Glomerular endothelial cell (primary cell): ENCODE data around the gene PLD1. TPM values are rescaled to one million over a fixed set of nuclear protein-coding genes. Genes with fewer than 3 reads are reported as not detected.
"Not testable (repeated sequence)": the region's sequence is repeated elsewhere in the genome, so short reads cannot be mapped to it uniquely, and the experiment has no call there.

ENCODE experiments used
- DNase-seq: peaks from one replicate; pipeline ENCODE4 v3.0.0-alpha.2; 2011; ENCODE audit warnings: low read depth, low spot score; ENCODE audit errors: extremely low read depth
- total RNA-seq: library from RNA; depleted of rRNA; stranded (reverse); fragments of >200 nt; gene quantifications from 2 replicates; pipeline ENCODE4 v1.2.3, GENCODE V29; 2015

PLD1 gene, protein sequence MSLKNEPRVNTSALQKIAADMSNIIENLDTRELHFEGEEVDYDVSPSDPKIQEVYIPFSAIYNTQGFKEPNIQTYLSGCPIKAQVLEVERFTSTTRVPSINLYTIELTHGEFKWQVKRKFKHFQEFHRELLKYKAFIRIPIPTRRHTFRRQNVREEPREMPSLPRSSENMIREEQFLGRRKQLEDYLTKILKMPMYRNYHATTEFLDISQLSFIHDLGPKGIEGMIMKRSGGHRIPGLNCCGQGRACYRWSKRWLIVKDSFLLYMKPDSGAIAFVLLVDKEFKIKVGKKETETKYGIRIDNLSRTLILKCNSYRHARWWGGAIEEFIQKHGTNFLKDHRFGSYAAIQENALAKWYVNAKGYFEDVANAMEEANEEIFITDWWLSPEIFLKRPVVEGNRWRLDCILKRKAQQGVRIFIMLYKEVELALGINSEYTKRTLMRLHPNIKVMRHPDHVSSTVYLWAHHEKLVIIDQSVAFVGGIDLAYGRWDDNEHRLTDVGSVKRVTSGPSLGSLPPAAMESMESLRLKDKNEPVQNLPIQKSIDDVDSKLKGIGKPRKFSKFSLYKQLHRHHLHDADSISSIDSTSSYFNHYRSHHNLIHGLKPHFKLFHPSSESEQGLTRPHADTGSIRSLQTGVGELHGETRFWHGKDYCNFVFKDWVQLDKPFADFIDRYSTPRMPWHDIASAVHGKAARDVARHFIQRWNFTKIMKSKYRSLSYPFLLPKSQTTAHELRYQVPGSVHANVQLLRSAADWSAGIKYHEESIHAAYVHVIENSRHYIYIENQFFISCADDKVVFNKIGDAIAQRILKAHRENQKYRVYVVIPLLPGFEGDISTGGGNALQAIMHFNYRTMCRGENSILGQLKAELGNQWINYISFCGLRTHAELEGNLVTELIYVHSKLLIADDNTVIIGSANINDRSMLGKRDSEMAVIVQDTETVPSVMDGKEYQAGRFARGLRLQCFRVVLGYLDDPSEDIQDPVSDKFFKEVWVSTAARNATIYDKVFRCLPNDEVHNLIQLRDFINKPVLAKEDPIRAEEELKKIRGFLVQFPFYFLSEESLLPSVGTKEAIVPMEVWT
- 47.6 and 48.0 TPM in 2 replicates for total RNA-seq

DNA sequence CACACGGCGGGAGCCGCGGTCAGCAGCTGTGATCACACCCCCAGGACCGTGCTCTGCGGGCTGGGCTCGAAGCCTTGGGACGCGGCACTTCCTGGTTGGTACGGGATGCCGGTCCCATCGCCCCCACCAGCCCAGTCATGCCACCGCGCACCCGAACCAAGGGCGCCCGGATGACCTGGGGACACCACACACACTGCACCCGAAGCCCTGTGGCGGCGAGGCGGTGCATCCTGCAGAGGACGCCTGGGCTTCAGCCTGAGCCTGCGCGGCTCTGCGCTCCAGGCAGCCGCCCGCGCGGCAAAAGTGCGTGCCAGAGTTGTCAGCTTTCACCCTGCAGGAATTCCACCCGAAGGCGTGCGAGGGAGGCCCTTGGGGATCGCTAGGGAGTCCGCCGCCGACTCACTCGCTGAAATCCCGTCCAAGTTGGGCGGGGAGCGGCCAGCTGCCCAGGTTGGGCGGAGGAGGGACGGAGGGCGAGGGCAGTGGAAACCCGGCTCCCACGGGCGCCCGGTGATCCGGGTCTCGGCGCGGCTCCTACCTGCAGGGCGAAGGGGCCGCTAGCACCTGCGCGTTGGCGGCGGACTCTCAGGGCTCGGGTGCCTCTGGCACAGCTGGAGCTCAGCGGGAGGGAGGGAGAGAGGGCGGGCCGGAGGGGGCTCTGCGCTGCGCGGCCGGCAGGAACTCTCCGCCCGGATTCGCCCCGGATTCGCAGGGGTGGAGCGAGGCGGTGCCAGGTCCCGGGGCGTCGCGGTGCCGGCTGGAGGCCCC, at the start of gene PLD1:
PLD1 (minus strand) TSS at position 623 of the 768 bp plus-strand sequence. CDS start 72,432 bp downstream, outside the sequence.
- no peak for DNase-seq

DNA sequence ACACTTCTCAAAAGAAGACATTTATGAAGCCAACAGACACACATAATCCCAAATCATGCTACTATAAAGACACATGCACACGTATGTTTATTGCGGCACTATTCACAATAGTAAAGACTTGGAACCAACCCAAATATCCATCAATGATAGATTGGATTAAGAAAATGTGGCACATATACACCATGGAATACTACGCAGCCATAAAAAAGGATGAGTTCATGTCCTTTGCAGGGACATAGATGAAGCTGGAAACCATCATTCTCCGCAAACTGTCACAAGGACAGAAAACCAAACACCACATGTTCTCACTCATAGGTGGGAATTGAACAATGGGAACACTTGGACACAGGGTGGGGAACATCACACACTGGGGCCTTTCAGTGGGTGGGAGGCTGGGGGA, 48.5 kb upstream of the PLD1 start:
- not testable (repeated sequence) for DNase-seq

DNA sequence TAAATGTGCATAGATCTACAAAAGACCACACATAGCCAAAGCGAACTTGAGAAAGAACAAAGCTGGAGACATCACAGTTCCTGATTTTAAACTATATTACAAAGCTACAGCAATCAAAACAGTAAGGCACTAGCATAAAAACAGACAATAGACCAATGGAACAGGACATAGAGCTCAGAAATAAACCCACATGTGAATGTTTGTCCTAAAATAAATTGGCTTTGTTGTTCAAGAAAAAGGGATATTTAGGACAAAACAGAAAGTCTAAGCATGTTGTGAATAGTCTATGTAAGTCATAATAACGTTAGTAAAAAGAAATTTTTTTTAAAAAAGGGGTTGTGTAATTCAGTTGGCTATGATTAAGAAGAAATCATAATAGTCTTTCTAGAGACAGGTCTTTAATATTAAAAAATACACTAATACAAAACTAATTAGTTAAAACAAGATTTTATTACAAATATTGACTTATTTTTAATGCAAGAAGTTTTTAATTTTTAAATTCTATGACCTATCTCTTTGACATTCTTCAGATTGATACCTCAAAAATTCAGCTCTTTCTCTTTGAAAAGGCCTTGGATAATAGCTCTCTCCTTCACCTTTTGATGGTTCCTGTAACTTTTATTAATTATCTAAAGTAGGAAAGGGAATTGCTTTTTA, 44.5 kb upstream of the PLD1 start:
- no peak for DNase-seq

DNA sequence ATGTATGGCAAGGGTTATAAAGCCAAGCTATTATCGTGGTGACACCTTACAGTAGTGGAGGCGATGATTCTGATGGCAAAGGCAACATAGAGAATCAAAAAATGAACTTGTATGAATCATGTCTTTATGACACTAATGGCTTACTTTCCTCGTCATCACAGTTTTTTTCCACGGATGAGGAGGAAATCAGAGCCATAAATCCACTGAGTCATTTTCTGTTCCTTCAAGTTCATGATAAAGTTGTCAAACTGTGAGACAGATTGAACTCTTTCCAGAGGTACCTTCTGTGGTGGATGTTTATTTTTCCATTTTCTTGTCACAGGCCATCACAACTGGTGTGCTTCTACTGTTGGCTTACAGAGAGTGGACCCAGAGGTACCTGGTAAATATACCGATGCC, 41.4 kb upstream of the PLD1 start:
- peak; percentile 98 for DNase-seq

DNA sequence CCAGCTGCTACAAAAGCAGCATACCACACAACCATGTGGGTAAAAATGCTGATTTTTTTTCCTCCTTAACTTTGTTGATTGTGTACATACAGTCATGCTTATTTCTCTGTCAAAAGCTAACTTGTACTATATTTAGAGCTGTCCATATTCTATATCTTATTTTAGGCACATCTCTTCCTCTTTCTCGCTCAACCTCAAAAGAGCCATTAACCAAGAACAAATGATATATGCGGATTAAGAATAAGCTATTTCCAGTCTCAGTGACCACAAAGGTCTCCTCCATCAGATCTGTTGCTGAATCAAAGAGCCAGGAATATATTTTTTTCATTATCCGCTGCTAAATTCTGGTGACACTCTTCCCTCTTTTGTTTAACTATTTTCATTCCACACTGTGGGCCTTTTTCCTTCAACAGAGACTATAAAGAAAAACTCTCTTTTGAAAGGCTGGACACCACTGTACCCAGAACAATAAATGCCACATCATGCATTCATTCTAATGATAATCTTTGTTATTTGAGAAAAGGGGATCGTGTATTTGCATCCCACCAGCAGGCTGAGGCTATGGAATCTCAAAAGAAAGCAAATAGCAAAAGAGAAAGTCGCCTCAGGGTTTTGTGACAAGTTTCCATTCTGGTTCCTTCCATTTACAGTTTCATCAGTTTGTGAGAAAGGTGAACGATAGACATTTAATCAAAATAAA, 40.8 kb upstream of the PLD1 start:
- DNase-seq, result no peak

DNA sequence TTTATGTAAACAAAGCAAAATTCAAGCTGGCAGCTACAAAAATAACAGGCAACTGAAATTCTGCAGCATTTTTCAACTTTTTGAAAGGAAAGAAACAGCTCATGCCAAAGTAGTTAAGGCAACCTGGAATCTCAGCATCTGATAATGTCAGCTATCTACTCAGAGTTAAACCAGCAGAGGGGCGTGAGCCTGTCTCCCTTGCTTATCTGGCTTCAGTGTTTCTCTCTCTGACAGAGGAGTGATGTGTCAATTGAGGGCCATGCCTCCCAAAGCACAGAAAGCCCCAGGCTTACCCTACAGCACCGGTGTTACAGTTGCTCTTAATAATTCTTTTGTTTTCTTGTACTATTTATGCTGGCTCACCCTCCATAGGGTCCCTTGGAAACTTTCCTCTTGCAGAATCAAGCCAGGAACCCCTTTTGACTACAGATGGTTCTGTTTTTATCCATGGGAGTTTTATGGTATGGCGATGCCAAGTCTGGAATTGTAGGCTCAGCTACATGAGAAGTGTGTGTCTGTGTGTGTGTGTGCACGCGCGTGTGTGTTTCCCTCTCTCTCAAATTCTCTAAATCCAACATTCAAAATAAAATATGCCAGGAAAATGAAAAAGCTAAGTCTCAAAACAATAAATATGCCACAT, 40.2 kb upstream of the PLD1 start:
- DNase-seq, result no peak

DNA sequence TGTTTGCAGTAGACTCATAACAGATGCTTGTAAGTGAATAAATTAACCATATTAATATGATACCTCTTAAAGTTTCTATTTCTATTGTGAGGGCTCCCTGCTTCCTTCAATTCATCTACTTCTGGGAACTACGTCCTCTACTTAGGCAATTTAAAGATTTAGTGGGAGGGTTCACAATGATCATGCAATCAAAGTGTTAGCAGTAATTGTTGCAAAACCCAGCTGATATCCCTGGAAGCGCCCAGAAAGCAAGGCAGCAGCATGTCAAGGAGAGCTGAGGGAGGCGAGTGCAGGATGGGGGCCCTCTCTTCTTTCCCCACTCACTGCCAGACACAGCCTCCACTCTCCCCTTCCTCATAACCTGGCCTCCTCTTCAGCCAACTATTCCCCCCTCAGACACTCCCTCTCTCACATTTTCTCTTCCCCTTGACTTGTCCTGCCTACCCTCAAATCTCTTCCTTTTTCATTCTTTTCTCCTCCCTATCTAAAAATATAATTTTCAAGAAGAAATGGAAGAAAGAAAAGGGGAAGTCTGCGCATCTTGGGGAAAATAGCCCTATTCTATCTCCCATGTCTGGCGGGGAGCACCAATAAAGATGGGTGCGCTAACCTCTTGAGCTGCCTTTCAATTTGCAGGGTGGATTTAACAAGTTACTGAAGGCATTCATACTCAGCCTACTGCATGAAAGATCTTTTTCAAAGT, 39.5 kb upstream of the PLD1 start:
- no peak for DNase-seq

DNA sequence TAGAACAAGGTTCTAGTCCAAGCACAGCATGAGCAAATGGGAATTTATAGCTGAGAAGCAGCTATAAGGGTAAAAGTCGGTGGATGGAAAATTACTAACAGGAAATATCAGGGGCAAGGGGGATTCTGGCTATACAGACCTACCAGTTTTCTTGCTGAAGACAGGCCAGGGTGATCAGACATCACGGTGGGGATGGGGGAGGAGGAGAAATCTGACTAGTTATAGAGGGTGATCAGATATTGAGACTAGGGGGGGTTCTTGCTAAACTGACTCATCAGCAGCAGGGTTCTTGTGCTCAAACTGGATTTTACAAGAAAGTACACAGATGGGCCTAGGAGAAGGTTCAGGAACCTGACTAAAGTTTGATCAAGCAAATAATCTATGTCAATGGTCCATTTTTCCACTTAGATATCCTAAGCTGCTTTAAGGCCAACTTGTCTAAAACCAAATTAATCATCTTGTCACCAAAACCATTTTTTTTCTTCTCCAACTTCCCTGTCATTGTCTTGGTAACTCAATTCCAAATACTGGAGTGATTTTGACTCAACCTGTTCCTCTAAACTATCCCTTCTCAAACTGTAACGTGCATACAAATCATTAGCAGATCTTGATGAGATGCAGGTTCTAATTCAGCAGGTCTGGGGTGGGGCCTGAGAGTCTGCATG, 37.4 kb upstream of the PLD1 start:
- no peak for DNase-seq

DNA sequence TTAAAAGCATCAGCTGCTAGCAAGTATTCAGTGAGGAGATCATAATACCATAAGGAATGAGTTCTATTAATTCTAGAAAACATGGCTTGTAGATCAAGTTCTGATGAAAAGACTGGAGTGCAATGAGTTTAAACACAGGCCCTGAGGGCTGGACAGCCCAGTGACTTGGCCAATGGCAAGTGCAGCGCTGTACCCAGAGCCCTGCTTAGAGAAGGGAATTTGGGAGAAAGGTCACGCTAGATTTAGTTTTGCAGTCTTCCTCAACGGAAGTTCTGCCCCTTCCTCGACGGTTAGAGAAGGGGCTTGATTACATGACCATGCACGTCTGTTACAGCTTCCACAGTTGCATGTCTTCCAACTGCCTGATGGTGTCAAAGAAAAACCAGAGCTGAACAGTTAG, 36.9 kb upstream of the PLD1 start:
- no peak for DNase-seq

DNA sequence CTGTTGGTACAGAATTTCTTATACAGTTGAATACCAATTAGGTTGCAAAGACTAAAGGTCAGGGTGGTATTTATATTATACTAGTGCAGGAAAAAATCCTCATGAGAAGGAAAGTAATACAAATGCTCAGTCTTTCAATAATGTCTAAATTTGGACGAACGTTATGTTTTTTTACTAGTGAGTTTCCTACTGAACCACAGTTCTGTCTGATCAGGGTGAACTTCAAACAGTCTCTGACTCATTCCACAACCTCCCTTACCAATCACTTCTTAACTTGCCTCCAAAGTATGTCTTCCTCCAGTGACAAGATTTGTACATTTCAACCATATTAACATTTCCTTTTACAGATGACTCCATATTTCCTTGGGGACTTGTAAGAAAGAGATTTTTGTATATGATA, 36.3 kb upstream of the PLD1 start:
- no peak for DNase-seq

DNA sequence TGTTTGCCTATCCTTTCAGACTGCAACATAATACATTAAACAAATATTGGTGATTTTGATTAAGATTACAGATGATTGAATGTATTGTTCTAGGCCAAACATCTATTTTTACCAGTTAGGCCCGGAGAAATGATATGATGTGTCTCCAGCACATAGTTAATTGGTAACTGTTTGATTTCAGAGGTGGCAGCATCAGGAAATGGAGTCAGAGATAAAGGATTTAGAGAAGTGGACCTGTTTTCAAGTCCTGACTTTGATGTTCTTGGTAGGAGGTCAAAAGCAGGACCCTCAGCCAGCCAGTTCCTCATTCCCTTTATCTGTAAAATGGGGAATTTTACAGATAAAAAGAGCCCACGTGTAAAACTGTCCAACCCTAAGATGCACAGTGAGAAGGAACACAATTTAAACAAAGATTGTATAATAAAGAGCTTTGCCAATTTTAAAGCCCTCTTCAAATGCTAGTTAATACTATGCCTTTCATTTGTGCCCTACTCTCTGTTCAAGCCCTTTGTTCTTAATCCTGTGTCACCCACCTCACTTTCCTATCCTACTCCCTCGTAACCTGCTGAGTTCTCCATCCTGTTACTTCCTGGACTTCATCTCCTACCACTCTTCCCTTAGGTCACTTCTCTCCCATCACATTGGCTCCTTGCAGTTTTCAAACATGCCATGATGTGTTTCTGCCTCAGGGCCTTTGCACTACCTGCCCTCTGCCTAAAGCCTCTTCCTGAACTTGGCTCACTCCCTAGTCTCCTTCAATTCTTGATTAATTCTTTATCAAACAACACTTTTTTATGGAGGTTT, 35.4 kb upstream of the PLD1 start:
- DNase-seq, result no peak

DNA sequence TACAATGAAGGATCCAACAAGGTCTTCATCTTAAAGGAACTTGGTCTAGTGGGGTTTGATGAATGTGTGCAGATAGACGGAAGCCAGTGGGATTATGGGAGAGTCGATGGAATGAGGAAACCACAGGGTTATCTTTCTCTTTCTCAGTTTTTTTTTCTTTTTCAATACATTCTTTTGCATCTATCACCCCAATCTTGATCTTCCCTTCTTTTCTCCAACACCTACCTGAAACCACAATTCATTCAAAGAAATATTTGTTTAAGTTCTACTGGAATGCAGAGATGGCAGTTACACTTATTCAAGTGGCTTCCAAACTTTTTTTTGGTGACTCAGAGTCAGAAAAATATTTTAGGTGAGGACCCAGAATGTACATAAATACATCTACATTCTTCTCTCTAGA, 34.6 kb upstream of the PLD1 start:
- DNase-seq, result no peak

DNA sequence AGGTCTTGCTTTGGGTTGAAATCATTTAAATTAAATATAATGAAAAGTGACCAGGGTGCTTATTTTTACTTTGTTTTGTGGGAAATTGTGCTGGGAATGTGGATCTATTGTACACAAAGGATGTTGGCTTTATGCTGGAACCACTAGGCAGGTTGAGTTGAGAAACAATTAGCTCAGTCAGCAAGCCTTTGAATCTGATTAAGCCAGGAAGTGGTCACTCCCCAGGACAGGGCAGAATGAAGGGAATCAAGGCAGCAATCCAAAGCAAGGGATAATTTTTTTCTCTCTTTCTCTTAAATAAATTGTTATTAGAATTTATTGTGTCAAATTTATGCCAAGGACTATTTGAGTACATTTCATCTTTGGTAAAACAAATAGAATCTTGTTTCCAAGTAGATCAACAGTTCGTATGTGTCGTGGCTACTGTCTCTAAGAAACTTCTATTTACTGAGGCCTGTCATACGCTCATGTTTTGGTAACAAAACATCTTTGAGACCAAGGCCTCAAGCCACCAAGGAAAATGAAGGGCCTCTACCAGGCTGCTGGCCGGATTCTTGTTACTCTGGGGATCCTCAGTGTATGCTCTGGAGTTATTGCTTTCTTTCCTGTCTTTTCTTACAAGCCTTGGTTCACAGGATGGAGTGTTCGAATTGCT, 32.7 kb upstream of the PLD1 start, which contains the start of gene TMEM212:
TMEM212 (plus strand) TSS at position 486 of the 655 bp plus-strand sequence; CDS start at position 521, 35 bp downstream.
- DNase-seq, result no peak

DNA sequence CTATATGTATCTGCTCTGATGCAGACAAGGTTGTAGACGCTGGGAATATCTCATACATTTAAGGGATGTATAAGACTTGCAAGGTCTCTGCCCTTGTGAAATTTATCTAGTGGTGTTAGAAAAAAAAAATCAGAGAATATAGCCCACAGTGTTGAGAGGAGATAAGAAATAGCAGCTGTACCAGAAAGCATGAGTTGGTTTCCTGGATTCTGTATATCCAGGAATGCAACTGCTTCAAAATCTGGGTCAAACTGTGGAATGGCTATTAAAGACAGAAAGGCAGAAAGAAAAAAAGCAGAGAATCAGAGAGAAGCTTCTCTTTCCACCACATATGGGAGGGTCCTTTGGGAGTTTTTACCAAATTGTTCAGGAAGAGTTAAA, 31.3 kb upstream of the PLD1 start:
- no peak for DNase-seq

DNA sequence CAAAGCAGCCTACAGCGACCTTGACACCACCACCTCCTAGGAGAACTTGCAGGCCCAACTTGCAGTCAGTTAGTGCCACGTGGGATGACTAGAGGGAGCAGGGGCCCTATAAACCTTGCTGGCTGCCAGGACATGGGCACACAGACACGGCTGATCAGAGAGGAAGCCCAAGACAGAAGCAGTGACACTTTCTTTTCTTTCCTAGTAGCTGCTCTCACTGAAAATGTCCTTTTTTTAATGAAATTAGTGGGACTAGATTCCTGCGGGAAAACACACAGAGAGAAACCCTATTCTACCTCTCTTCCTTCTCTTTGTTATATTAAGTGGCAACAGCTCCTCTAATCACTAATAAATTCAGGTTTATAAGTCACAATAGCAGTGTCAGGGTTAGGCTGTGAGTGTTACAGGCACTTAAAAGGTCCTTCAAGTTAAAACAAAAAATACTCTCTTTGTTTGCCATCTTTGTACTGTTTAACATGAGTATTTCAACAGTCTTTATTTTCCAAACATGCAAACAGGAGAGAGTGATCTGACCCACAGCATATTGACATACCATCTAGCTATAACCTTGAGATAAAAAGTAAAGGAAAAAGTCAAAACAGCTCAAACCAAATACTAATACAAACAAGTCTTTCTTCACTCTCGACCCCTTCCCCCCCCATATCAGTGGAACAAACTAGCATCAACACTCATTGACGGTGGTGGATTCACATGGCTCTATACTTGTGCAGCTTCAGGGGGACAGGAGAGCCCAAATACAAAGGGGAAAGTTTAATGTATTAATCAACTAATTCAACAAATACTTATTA, 30.7 kb upstream of the PLD1 start:
- DNase-seq, result no peak

DNA sequence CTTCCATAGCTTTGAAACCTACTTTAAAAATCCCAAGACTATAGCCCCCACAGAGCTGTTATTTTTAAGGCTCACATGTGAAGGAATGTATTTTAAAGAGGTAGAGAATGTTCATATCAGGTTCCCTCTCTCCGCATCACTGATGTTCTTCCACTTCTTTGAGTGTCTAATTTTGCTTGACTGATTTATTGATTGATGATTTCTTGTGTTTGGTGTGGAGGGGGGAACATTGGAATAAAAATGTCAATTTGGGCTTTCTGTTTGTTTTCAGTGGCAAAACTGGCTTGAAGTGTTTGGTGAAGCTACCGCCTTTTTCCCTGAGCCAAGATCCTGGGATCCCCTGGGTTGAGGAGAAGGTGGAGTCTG, 30.1 kb upstream of the PLD1 start:
- no peak for DNase-seq
